ENCODE data around the gene MAP4K1. TPM values are rescaled to one million over a fixed set of nuclear protein-coding genes. Genes with fewer than 3 reads are reported as not detected.

The MAP4K1 gene
- total RNA-seq, 1 experiment from 2014 or later = 11.1 TPM

GRCh38 chr19:38624822-38625221 lies 7.1 kb upstream of the MAP4K1 start:
- no TSS peak for BruUV-seq (replicated peaks)
- intact Hi-C loops (cut with micrococcal nuclease; ENCODE audit: unreplicated experiment) = no loop called here
- Histone ChIP-seq H3K27ac (ENCODE audit: low read length) (no peak overlapping the region), H3K27me3 (ENCODE audit: control insufficient read depth, insufficient read depth, low read length) (no peaks in the 10 kb centered on the region), H3K9me3 (ENCODE audit: control insufficient read depth, insufficient read depth, low read depth, low read length) (no peaks in the 10 kb centered on the region), H3K4me3 (ENCODE audit: low read depth in 2 of 2, low read length in 2 of 2) (no peak overlapping the region), H3K36me3 (ENCODE audit: control insufficient read depth, insufficient read depth, low read length) (peaks cover 53% of the 10 kb centered on the region), H3K4me1 (ENCODE audit: control insufficient read depth, insufficient read depth, low read length) (peaks cover 6% of the 10 kb centered on the region)
- POLR2A ChIA-PET = interaction anchor here (0.7 to 1.0 kb wide), 3 partner anchors 16 to 29 kb away, joined by 3 to 4 read pairs (median 3); partner anchors contain the start of gene ACTN4
- ATAC-seq = no peak
- CTCF ChIA-PET = interaction anchor here (0.6 kb wide), 1 partner anchor 71 kb away, joined by 3 read pairs; no protein-coding TSS in a partner anchor
- TF ChIP-seq POLR2AphosphoS5 (IDR thresholded peaks at IDR 0.05; ENCODE audit: low read depth, low read length) (no peak), REST (IDR thresholded peaks at IDR 0.05; ENCODE audit: insufficient read depth in 1 of 2, low read depth in 2 of 2, low read length in 1 of 2) (no peak), SIN3A (IDR thresholded peaks at IDR 0.05; ENCODE audit: borderline replicate concordance, insufficient read depth, low read depth, low read length) (no peak), CTCF (IDR thresholded peaks at IDR 0.05) (no peak), TCF7L2 (IDR thresholded peaks at IDR 0.05; ENCODE audit: low read depth, low read length) (no peak)
- DNase-seq (ENCODE audit: low read depth, low spot score) = no peak
- in situ Hi-C loops (cut with HindIII; ENCODE audit: low pct_unique_long_range_greater_than_20kb, low sequenced_read_pairs) = no loop called here

- ChIA-PET POLR2A (interaction anchor here (0.6 to 2.0 kb wide), 15 partner anchors 10 to 1701 kb away, joined by 3 to 12 read pairs (median 4); partner anchors contain the start of genes ACTN4, NFKBIB and SIRT2), CTCF (interaction anchor here (0.6 to 5.0 kb wide), 11 partner anchors 13 to 1686 kb away, joined by 3 to 44 read pairs (median 7); no protein-coding TSS in a partner anchor)
- peak overlapping the region; percentile 96 for H3K27ac ChIP-seq (ENCODE audit: low read length)
- H3K4me1 ChIP-seq (ENCODE audit: control insufficient read depth, insufficient read depth, low read length) = peaks cover 16% of the 10 kb centered on the region
- BruUV-seq (replicated peaks) = TSS peak; percentile 85
- H3K9me3 ChIP-seq (ENCODE audit: control insufficient read depth, insufficient read depth, low read depth, low read length) = no peaks in the 10 kb centered on the region
- H3K27me3 ChIP-seq (ENCODE audit: control insufficient read depth, insufficient read depth, low read length) = no peaks in the 10 kb centered on the region
- peaks cover 30% of the 10 kb centered on the region for H3K36me3 ChIP-seq (ENCODE audit: control insufficient read depth, insufficient read depth, low read length)
- ATAC-seq (peak; percentile 25; the same call in 1 of the 2 replicates), DNase-seq (ENCODE audit: low read depth, low spot score) (no peak)
- TF ChIP-seq POLR2AphosphoS5 (IDR thresholded peaks at IDR 0.05; ENCODE audit: low read depth, low read length) = no peak
- no peak for TF ChIP-seq TCF7L2 (IDR thresholded peaks at IDR 0.05; ENCODE audit: low read depth, low read length)
- no peak for TF ChIP-seq REST (IDR thresholded peaks at IDR 0.05; ENCODE audit: insufficient read depth in 1 of 2, low read depth in 2 of 2, low read length in 1 of 2)
- TF ChIP-seq SIN3A (IDR thresholded peaks at IDR 0.05; ENCODE audit: borderline replicate concordance, insufficient read depth, low read depth, low read length) = no peak
- no peak for TF ChIP-seq CTCF (IDR thresholded peaks at IDR 0.05)
- H3K4me3 ChIP-seq (ENCODE audit: low read depth in 2 of 2, low read length in 2 of 2) = peak overlapping the region; percentile 47 to 85
- intact Hi-C loops (cut with micrococcal nuclease; ENCODE audit: unreplicated experiment) (loop anchor here (5.0 kb wide), 2 partner anchors 77 to 102 kb away; no protein-coding TSS in a partner anchor), in situ Hi-C loops (cut with HindIII; ENCODE audit: low pct_unique_long_range_greater_than_20kb, low sequenced_read_pairs) (loop anchor here (5.0 kb wide), 1 partner anchor 72 kb away; no protein-coding TSS in a partner anchor)
Measured at GRCh38 chr19:38619361-38620174, 1.8 kb upstream of the MAP4K1 start.
